AML-193 (cell line): Measurements from ENCODE around the gene INPP4A.

Experiments
- DNase-seq, 2 experiments: peaks; one replicate each; lab custom pipeline; 2025; lab: John Stamatoyannopoulos, UW

The INPP4A gene

DNA sequence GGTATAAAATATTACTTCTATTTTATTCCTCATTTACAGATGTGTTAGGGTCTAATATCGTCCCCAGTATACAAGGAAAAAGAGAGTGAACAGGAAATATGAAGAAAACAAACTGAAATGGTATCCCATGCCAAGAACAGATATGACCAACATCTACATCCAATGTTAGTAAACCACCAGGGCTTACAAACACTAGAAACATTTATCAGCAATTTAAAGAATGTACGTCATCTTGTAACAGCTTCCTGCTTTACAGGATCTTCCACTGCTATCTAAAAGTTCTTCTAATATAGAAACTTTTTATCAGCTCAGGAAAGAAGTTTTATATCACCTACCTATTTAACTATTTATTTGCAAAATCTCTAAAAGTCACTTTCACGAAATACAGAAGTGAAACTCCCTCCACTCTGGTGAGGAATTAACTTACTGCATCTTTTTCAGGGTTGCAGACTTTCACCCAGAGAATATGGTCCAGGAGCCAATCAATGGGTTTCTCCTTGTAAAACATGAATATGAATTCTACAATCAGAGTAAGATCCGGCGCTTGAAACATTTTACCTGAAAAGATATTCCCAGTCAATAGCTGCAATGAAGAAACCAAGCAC is 198.9 kb downstream of the INPP4A start:
- no peak for DNase-seq
